ENCODE results near the gene LRBA.

GRCh38 chr4:150694438-150694837 is 320.6 kb downstream of the LRBA start:
- TF ChIP-seq, protein P1, sequence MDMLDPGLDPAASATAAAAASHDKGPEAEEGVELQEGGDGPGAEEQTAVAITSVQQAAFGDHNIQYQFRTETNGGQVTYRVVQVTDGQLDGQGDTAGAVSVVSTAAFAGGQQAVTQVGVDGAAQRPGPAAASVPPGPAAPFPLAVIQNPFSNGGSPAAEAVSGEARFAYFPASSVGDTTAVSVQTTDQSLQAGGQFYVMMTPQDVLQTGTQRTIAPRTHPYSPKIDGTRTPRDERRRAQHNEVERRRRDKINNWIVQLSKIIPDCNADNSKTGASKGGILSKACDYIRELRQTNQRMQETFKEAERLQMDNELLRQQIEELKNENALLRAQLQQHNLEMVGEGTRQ (IDR thresholded peaks at IDR 0.05), result no peak
- TF ChIP-seq MAFK (IDR thresholded peaks at IDR 0.05; ENCODE audit: partially characterized antibody) (no peak), SMC3 (IDR thresholded peaks at IDR 0.05) (no peak), POLR2A (IDR thresholded peaks at IDR 0.05; ENCODE audit: low read length) (no peak), POLR2AphosphoS2 (conservative IDR thresholded peaks at IDR 0.05; ENCODE audit: low read length) (no peak), MAZ (IDR thresholded peaks at IDR 0.05; ENCODE audit: borderline replicate concordance, low read depth, low read length) (no peak), RFX5 (IDR thresholded peaks at IDR 0.05) (no peak), CHD2 (IDR thresholded peaks at IDR 0.05; ENCODE audit: low read length, partially characterized antibody) (no peak), EP300 (IDR thresholded peaks at IDR 0.05) (no peak), CEBPB (IDR thresholded peaks at IDR 0.05) (no peak)
- TF ChIP-seq, protein P2, sequence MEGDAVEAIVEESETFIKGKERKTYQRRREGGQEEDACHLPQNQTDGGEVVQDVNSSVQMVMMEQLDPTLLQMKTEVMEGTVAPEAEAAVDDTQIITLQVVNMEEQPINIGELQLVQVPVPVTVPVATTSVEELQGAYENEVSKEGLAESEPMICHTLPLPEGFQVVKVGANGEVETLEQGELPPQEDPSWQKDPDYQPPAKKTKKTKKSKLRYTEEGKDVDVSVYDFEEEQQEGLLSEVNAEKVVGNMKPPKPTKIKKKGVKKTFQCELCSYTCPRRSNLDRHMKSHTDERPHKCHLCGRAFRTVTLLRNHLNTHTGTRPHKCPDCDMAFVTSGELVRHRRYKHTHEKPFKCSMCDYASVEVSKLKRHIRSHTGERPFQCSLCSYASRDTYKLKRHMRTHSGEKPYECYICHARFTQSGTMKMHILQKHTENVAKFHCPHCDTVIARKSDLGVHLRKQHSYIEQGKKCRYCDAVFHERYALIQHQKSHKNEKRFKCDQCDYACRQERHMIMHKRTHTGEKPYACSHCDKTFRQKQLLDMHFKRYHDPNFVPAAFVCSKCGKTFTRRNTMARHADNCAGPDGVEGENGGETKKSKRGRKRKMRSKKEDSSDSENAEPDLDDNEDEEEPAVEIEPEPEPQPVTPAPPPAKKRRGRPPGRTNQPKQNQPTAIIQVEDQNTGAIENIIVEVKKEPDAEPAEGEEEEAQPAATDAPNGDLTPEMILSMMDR (IDR thresholded peaks at IDR 0.05), result no peak
- TF ChIP-seq, protein P3, sequence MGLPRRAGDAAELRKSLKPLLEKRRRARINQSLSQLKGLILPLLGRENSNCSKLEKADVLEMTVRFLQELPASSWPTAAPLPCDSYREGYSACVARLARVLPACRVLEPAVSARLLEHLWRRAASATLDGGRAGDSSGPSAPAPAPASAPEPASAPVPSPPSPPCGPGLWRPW (IDR thresholded peaks at IDR 0.05), result no peak

Measured in A549 (cell line).